Activated T-helper 9 cell treated with anti-CD3 and anti-CD28 coated beads, Interleukin-2, amount 50 U/mL, for 16 hours (primary cell): ENCODE measurements around the gene COG5.

Experiments
- DNase-seq: peaks from one replicate; pipeline ENCODE4 v3.0.0-alpha.2; 2020; ENCODE audit warnings: low read depth

Gene COG5

GRCh38 chr7:107563775-107564552 lies at the start of gene COG5, which contains the start of gene DUS4L:
Gene COG5 (minus strand): TSS chr7:107563920. CDS start chr7:107563896, 24 bp downstream.
Gene DUS4L (plus strand): TSS chr7:107563971. CDS start chr7:107567071, 3,100 bp downstream.
- peak; percentile 74 for DNase-seq

DNA sequence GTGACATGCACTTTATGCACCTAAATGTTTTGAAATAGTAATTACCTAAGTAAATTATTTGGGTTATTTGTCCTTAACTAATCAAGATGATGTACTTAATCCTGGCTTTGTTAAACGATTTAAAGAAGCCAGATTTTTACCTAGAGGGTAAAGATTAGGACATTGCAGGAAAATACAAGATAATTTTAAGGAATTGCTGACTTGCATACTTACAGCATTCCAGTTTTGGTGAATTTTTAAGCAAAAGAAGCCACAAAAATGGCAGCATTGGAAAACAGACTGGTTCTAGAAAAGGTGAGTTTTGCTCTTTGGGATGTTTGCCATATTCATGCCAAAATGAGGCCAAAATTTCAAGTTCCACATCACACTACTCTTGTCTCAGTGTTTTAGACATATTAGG lies 49.7 kb upstream of the COG5 start:
- DNase-seq, result no peak

DNA sequence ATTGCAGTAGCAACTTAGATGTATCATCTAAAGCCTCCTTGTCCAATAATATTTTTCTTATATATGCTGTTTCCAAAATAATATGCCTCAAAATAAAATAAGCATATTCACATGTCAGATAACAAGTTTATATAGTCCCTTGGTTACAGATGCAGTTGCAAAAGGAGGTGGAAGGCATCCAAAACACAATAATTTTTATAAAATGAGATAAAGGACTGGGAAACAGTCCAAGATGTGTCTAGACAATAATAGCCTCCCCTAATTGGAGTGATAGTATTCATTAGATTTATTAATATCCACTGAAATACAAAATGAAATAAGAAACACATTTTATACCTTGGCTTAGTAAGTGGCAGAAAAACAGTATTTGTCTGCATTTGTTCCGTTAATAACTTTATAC lies 46.6 kb upstream of the COG5 start:
- DNase-seq, result no peak

- no peak for DNase-seq
These were observed 46.1 kb upstream of the COG5 start for GRCh38 chr7:107609811-107610261.

DNA sequence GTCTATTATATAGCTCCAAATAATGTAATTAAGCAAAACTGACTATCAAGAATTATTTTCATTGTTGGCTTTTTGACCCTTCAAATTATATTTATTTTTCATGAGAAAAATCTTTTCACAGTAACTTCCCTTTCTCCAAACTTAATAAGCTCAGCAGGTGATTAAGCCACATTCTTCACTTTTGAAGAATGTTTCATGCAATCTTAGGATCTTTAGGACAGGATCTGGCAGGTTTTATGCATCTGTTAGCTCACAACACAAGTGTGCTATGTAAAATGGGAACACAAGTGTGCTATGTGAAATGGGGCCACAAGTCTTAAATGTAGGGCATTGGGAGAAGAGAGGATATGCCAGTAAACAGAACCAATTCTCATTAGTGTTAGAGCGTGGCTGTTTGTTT lies 42.6 kb upstream of the COG5 start:
- no peak for DNase-seq

- no peak for DNase-seq
These were observed 41.6 kb upstream of the COG5 start for GRCh38 chr7:107605218-107605815.

GRCh38 chr7:107600816-107601215 lies 37.1 kb upstream of the COG5 start:
- DNase-seq, result no peak

GRCh38 chr7:107599262-107599661 lies 35.5 kb upstream of the COG5 start:
- DNase-seq, result no peak

DNA sequence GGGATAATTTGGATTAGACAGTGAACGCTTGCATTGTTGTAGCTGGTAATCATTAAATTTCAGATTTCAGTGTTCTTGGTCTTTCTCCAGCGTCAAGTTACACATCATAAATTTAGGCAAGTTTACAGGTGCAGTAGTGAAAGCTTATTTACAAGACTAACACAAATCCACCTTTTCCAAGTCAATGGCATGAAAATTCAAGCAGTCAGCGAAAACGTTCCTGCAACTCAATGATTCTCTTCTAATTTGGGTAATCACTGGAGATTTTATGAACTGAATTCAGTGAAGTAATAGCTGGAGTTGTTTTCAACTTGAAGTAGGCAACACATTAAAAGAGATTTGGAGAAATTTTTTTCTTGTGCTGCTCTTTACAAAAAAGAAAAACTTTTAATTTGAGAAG lies 34.2 kb upstream of the COG5 start:
- DNase-seq, result no peak

GRCh38 chr7:107597582-107597916 lies 33.8 kb upstream of the COG5 start:
- no peak for DNase-seq

GRCh38 chr7:107596881-107597581 lies 33.3 kb upstream of the COG5 start:
- no peak for DNase-seq

GRCh38 chr7:107594961-107595737 lies 31.4 kb upstream of the COG5 start:
- DNase-seq, result no peak

DNA sequence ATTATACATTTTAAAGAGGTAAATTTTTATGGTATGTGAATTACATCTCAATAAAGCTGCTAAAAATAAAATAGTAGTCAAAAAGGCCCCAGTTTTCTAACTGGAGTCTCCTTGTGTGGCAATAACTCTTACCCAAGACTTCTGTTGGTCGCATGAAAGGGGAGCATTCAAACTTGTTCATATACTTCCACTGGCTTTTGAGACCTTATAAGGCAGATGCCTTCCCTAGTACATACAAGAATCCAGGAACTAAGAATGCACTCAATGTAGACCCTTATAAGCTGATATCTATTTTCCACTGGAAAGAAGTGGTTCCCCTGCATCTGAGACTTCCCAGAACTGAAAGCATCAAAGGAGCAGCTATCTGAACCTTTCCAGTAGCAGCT lies 29.3 kb upstream of the COG5 start:
- no peak for DNase-seq

DNA sequence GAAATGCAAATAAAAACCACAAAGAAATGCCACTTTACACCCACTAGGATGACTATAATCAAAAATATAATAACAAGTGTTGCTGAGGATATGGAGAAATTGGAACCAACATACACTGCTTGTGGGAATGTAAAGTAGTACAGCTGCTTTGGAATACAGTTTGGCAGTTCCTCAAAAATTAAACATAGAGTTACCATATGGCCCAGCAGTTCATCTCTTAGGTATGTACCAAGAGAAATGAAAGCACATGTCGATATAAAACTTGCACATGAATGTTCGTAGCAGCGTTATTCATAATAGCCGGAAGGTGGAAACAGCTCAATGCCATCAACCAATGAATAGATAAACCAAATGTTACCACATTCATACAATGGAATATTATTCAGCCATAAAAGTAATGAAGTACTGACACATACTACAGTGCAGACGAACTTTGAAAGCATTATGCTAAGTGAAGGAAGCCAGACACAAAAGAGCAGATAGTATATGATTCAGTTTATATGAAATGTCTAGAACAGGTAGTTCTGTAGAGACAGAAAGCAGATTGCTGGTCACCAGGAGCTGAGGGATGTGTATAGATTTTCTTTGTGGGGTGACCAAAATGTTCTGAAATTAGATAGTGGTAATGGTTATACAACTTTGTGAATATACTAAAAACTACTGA lies 28.8 kb upstream of the COG5 start:
- DNase-seq, result no peak

GRCh38 chr7:107591421-107591820 lies 27.7 kb upstream of the COG5 start:
- DNase-seq, result no peak

GRCh38 chr7:107588529-107589130 lies 24.9 kb upstream of the COG5 start:
- DNase-seq, result no peak

DNA sequence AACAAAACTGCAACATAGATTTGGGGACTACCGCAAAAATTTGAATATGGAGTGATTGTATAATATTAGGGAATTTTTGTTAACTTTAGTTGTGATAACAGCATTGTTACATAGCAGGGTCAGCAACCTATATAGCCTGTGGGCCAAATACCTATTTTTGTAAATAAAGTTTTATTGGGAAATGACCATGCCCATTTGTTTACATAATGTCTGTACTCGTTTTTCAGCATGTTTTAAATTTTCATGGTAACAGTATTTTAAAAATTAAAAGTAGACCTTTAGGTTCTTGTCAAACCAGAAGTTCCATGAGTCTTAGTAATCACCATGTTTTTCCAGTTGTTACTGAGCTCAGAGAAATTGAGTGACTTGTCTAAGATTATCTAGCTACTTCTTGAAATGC lies 21.0 kb upstream of the COG5 start:
- DNase-seq, result no peak

- no peak for DNase-seq
These were observed 19.2 kb upstream of the COG5 start for GRCh38 chr7:107582875-107583274.

DNA sequence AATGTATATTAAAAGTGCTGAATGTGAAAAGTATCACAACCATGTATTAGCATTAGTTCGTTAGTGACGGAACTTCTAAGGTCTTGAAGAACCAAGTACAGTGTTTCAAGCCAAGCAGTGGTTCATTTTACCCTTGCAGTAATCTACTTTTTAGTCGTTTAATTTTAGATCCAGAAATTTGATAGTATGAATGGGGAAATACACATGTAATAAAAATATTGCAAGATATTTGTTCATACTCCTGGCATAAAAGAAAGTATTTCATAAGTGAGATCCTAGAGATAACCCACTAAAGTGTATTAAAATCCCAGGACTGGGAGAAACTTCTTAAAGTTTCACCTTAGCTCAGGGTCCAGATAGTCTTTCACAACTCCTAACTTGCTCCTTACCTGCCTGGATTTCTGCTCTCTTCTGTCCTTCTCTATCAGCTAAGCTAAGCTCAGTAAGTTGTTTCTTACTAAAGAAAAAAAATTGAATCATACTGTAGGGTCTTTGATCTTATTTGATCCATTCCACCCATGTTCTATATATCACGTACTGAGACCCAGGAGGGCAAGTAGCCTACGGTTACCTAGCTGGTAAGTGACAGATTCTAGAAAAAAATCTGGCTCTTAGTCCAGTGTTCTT lies 17.8 kb upstream of the COG5 start:
- DNase-seq, result no peak

- DNase-seq, result no peak
These were observed 17.1 kb upstream of the COG5 start for GRCh38 chr7:107580716-107581383.
